ENCODE measurements around the gene TUBGCP6.

TUBGCP6 gene

GRCh38 chr22:50255607-50256006 is 10.8 kb upstream of the TUBGCP6 start:
- no peak for DNase-seq (ENCODE audit: low spot score)
- no peak overlapping the region for H3K27ac ChIP-seq (ENCODE audit: poor library complexity, severe bottlenecking)
- no peaks in the 10 kb centered on the region for H3K9me3 ChIP-seq (ENCODE audit: severe bottlenecking)
- H3K27me3 ChIP-seq (ENCODE audit: insufficient read depth, poor library complexity, severe bottlenecking), result no peaks in the 10 kb centered on the region
- no peak for TF ChIP-seq CTCF (IDR thresholded peaks at IDR 0.05; ENCODE audit: poor library complexity, severe bottlenecking)
- no peak for ATAC-seq (ENCODE audit: low read depth)
- no peaks in the 10 kb centered on the region for H3K4me1 ChIP-seq (ENCODE audit: insufficient read depth, poor library complexity, severe bottlenecking)
- peaks cover 5% of the 10 kb centered on the region; the same call in 1 of the 2 replicates for H3K36me3 ChIP-seq (ENCODE audit: low read depth)
- no peak overlapping the region for H3K4me3 ChIP-seq (ENCODE audit: severe bottlenecking)

GRCh38 chr22:50255099-50255498 is 10.3 kb upstream of the TUBGCP6 start:
- peaks cover 5% of the 10 kb centered on the region; the same call in 1 of the 2 replicates for H3K36me3 ChIP-seq (ENCODE audit: low read depth)

GRCh38 chr22:50253941-50254340 is 9.1 kb upstream of the TUBGCP6 start:
- Histone ChIP-seq H3K27me3 (ENCODE audit: insufficient read depth, poor library complexity, severe bottlenecking) (no peaks in the 10 kb centered on the region), H3K36me3 (ENCODE audit: low read depth) (peaks cover 5% of the 10 kb centered on the region; the same call in 1 of the 2 replicates), H3K4me1 (ENCODE audit: insufficient read depth, poor library complexity, severe bottlenecking) (no peaks in the 10 kb centered on the region), H3K27ac (ENCODE audit: poor library complexity, severe bottlenecking) (no peak overlapping the region), H3K4me3 (ENCODE audit: severe bottlenecking) (no peak overlapping the region), H3K9me3 (ENCODE audit: severe bottlenecking) (no peaks in the 10 kb centered on the region)
- ATAC-seq (ENCODE audit: low read depth) (no peak), DNase-seq (ENCODE audit: low spot score) (no peak)
- no peak for TF ChIP-seq CTCF (IDR thresholded peaks at IDR 0.05; ENCODE audit: poor library complexity, severe bottlenecking)

More at GRCh38 chr22:50255099-50255498, 10.3 kb upstream of the TUBGCP6 start:
- no peak for TF ChIP-seq CTCF (IDR thresholded peaks at IDR 0.05; ENCODE audit: poor library complexity, severe bottlenecking)
- no peak for ATAC-seq (ENCODE audit: low read depth)
- Histone ChIP-seq H3K27ac (ENCODE audit: poor library complexity, severe bottlenecking) (no peak overlapping the region), H3K9me3 (ENCODE audit: severe bottlenecking) (no peaks in the 10 kb centered on the region), H3K27me3 (ENCODE audit: insufficient read depth, poor library complexity, severe bottlenecking) (no peaks in the 10 kb centered on the region), H3K4me1 (ENCODE audit: insufficient read depth, poor library complexity, severe bottlenecking) (no peaks in the 10 kb centered on the region), H3K4me3 (ENCODE audit: severe bottlenecking) (no peak overlapping the region)
- no peak for DNase-seq (ENCODE audit: low spot score)

- Histone ChIP-seq H3K4me1 (ENCODE audit: insufficient read depth, poor library complexity, severe bottlenecking) (no peaks in the 10 kb centered on the region), H3K27ac (ENCODE audit: poor library complexity, severe bottlenecking) (no peak overlapping the region), H3K36me3 (ENCODE audit: low read depth) (peaks cover 5% of the 10 kb centered on the region; the same call in 1 of the 2 replicates), H3K4me3 (ENCODE audit: severe bottlenecking) (no peak overlapping the region), H3K27me3 (ENCODE audit: insufficient read depth, poor library complexity, severe bottlenecking) (no peaks in the 10 kb centered on the region), H3K9me3 (ENCODE audit: severe bottlenecking) (no peaks in the 10 kb centered on the region)
- no peak for TF ChIP-seq CTCF (IDR thresholded peaks at IDR 0.05; ENCODE audit: poor library complexity, severe bottlenecking)
- no peak for DNase-seq (ENCODE audit: low spot score)
- no peak for ATAC-seq (ENCODE audit: low read depth)
Measured at GRCh38 chr22:50253046-50253915, 8.5 kb upstream of the TUBGCP6 start.

Data from RWPE2 (cell line).